Stimulated activated CD4-positive, alpha-beta T cell treated with anti-CD3 and anti-CD28 coated beads, Interleukin-12 subunit alpha, Interleukin-12 subunit beta, amount 100 ng/mL, for 24 hours (primary cell): ENCODE results near the gene PTX4.
"Not testable (repeated sequence)": the region's sequence is repeated elsewhere in the genome, so short reads cannot be mapped to it uniquely, and the experiment has no call there.

Experiments
- DNase-seq, 2 experiments: peaks; one replicate each; pipeline ENCODE4 v3.0.0-alpha.2; 2020; ENCODE audit warnings: low read depth in 2 of 2

PTX4 gene

GRCh38 chr16:1481906-1482835, 6.6 kb downstream of the PTX4 start:
- DNase-seq: no peak

DNA sequence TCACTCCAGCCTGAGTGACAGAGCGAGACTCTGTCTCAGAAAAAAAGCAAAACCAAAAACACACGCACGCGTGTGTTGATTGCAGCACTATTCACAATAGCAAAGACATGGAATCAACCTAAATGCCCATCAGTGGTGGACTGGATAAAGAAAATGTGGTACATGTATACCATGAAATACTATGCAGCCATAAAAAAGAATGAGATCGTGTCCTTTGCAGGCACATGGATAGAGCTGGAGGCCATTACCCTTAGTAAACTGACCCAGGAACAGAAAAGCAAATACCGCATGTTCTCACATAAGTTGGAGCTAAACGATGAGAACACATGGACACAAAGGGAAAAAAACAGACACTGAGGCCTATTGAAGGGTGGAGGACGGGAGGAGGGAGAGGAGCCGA, 9.8 kb downstream of the PTX4 start:
- DNase-seq: not testable (repeated sequence)

DNA sequence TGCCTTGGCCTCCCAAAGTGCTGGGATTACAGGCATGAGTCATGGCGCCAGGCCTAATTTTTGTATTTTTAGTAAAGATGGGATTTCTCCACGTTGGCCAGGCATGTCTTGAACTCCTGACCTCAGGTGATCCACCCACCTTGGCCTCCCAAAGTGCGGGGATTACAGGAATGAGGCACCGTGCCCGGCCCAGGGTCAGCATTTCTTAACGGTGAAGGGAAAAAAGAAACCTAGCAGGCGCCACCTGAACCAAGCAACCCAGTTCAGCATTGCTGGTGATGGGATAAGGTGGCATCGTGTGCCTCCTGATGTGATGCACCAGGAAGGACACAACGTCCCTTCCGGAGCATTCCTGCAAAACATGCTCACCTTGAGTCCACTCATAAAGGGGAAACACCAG, 11.7 kb downstream of the PTX4 start:
- DNase-seq: no peak

- no peak for DNase-seq
Measured at GRCh38 chr16:1475552-1476114, 13.1 kb downstream of the PTX4 start.

- DNase-seq: peak; percentile 76 to 83
Measured at GRCh38 chr16:1474796-1475551, 13.8 kb downstream of the PTX4 start, which contains the start of gene CLCN7. Gene CLCN7 (minus strand): TSS chr16:1475028. CDS start chr16:1474974, 54 bp downstream.

- DNase-seq: no peak
Measured at GRCh38 chr16:1474082-1474795, 14.5 kb downstream of the PTX4 start.

DNA sequence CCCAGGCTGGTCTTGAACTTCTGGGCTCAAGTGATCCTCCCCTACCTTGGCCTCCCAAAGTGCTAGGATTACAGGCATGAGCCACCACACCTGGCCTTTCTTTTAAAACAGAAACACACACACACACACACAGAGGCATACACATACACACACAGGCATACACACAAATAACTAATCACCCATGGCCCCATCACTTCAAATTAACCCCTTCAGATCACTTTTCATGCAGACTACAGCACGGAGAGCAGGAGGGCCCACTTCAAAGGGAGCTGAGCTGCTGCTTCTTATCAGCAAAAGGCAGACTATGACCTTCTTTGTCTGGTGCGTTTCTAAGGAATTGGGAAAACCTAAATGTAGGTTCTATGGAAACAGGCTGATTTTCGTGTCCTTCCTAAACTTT, 15.8 kb downstream of the PTX4 start:
- no peak for DNase-seq

DNA sequence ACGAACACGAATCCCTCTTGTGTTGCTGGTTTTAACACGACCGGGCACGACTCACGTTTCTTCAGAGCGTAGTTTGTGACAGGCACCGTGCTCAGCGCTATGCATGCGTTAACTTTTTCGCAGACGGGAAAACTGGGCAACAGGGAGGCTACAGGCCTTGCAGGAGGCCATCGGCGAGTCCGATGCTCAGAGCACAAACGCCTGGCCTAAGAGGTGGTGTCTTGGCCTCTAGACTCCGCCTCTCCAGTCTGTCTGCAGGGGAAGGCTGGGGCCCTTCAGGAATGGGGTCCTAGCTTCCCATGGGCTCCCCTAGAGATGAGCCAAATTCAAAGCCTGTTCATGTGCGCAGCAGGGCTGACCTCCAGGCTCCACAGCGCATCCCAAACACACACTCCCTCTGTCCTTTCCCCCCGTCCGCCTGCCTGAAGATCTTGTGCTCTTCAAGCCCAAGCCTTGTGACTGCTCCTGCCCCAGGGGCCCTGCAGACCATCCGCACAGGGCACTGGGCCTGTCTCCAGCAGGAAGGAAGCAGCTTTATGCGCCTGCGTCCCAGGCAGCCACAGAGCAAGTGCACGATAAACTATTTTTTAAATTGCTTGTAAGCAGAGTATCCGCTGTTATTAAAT, 17.1 kb downstream of the PTX4 start:
- no peak for DNase-seq

- no peak for DNase-seq
Measured at GRCh38 chr16:1470481-1471251, 18.1 kb downstream of the PTX4 start.

- no peak for DNase-seq
Measured at GRCh38 chr16:1469693-1470201, 19.0 kb downstream of the PTX4 start.

- DNase-seq: not testable (repeated sequence)
Measured at GRCh38 chr16:1469141-1469540, 19.6 kb downstream of the PTX4 start.

DNA sequence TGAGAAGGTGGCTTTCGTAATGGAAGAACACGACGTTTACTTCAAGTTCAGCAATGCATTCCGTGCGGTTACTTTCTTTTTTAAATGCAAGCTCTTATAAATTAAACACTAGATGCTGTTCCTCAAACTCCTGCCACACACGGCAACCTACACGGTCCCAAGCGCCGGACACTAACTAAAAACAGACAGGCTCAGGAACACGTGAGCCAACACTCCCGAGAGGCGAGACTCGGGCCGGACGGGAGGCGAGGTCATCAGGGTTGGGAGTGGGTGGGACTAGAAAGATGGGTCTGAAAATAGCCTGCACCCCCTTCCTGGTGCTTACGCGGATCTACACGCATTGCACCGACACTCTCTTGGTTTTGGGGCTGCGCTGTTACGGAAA, 20.3 kb downstream of the PTX4 start:
- DNase-seq: no peak

GRCh38 chr16:1466968-1467521, 21.7 kb downstream of the PTX4 start:
- no peak for DNase-seq

- DNase-seq: no peak
Measured at GRCh38 chr16:1466054-1466453, 22.7 kb downstream of the PTX4 start.

- DNase-seq: no peak
Measured at GRCh38 chr16:1465567-1465915, 23.2 kb downstream of the PTX4 start.

GRCh38 chr16:1464894-1465566, 23.7 kb downstream of the PTX4 start:
- no peak for DNase-seq

GRCh38 chr16:1464196-1464893, 24.4 kb downstream of the PTX4 start:
- DNase-seq: no peak

GRCh38 chr16:1461146-1461545, 27.6 kb downstream of the PTX4 start:
- no peak for DNase-seq

DNA sequence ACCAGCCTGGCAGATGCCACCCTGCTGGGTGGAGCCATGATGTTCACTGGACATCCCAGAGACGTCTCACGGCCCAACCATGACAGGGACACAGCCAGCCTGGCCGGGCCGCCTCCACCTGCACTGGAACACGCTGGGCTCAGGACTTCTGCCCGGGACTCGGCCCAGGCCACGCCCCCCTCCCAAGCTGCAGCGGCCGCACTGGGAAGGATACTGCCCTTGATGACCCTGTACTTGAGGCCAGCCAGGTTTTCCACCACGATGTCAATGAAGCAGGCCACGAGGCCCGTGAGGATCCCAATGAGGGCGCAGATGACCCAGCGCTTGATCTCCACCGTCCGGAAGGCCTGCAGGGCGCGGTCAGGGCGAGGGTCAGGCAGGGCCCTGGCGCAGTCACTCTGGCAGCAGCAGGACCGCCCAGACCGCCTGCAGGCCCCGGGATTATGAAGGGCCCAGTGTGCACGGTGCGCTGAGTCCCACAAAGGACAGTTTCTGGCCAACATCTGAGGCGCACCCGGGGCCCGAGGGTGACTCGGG, 28.1 kb downstream of the PTX4 start:
- DNase-seq: no peak
